Endothelial cell of umbilical vein (primary cell): Measurements from ENCODE around the gene TRABD2A. TPM values are rescaled to one million over a fixed set of nuclear protein-coding genes. Genes with fewer than 3 reads are reported as not detected.

Experiments
- BruUV-seq: library from RNA; stranded (reverse); fragments of 400-500 nt; replicated peaks from 2 replicates; lab custom pipeline; 2021; lab: Mats Ljungman, UMichigan
- CTCF ChIA-PET: fragments of 300-600, 350-600 bp; sonication (Branson Sonifier 250); formaldehyde crosslinking; loops from one replicate; lab custom pipeline; 2021; ENCODE audit warnings: antibody characterized with exemption, inconsistent platforms; lab: Charles Lee
- POLR2A ChIA-PET: fragments of 300-600, 350-600 bp; sonication (Branson Sonifier 250); formaldehyde crosslinking; loops from one replicate; lab custom pipeline; 2021; ENCODE audit warnings: antibody characterized with exemption, inconsistent platforms; lab: Charles Lee
- DNase-seq: peaks from one replicate; pipeline ENCODE4 v3.0.0-alpha.2; 2011; ENCODE audit warnings: low read depth, low spot score
- FAIRE-seq: peaks from 2 replicates; lab custom pipeline; 2011; peaks lifted over from hg19 to GRCh38; lab: Jason Lieb, UNC
- H2AFZ ChIP-seq: 2 replicates; pipeline ENCODE4 v1.6.0; 2012; ENCODE audit warnings: low read depth, low read length, control low read depth, inconsistent platforms
- H3K27ac ChIP-seq: 2 replicates; pipeline ENCODE4 v1.5.1; 2011; ENCODE audit warnings: low read depth, mild to moderate bottlenecking, control low read depth, low read length, moderate library complexity; ENCODE audit not compliant: insufficient read depth
- H3K27me3 ChIP-seq, 2 experiments: 2 replicates each; pipeline versions ENCODE4 v1.6.0 to v1.6.1; 2011; ENCODE audit warnings: low read length in 2 of 2, mixed read lengths in 1 of 2; ENCODE audit not compliant: control insufficient read depth in 2 of 2, insufficient read depth in 2 of 2
- H3K36me3 ChIP-seq, 2 experiments: 2 replicates in 1 of 2; 3 replicates in 1 of 2; pipeline ENCODE4 v1.5.1; 2011; ENCODE audit warnings: low read length in 2 of 2, mild to moderate bottlenecking in 1 of 2, moderate library complexity in 1 of 2; ENCODE audit not compliant: control insufficient read depth in 2 of 2, insufficient read depth in 2 of 2; ENCODE audit errors: extremely low read depth in 1 of 2
- H3K4me1 ChIP-seq: 3 replicates; pipeline ENCODE4 v1.5.1; 2011; ENCODE audit warnings: mild to moderate bottlenecking, low read length; ENCODE audit not compliant: control insufficient read depth, insufficient read depth; ENCODE audit errors: extremely low read depth
- H3K4me2 ChIP-seq: 2 replicates; pipeline ENCODE4 v1.6.1; 2011; ENCODE audit warnings: low read length, control low read depth, mixed read lengths; ENCODE audit not compliant: insufficient read depth
- H3K4me3 ChIP-seq, 3 experiments: fragments of 200-600 bp in 1 of 3; sonication (generic), shearing (Covaris generic) in 1 of 3; replicated peaks in 1 of 3; 2 replicates each; pipeline ENCODE4 v1.5.1; 2011 to 2016; ENCODE audit warnings: control low read depth in 3 of 3, low read length in 3 of 3, mild to moderate bottlenecking in 2 of 3, inconsistent platforms in 1 of 3, low read depth in 1 of 3, moderate library complexity in 1 of 3; ENCODE audit not compliant: insufficient read depth in 1 of 3
- H3K79me2 ChIP-seq: 2 replicates; pipeline ENCODE4 v1.6.0; 2012; ENCODE audit warnings: low read length, inconsistent platforms; ENCODE audit not compliant: control insufficient read depth, insufficient read depth
- H3K9ac ChIP-seq: replicated peaks from 2 replicates; pipeline ENCODE3; 2011; ENCODE audit warnings: low read length, control low read depth; ENCODE audit not compliant: insufficient read depth; ENCODE audit errors: extremely low read depth
- H3K9me1 ChIP-seq: replicated peaks from 3 replicates; pipeline ENCODE4 v1.6.0; 2011; ENCODE audit warnings: mild to moderate bottlenecking, low read length; ENCODE audit not compliant: control insufficient read depth, insufficient read depth; ENCODE audit errors: extremely low read depth
- H3K9me3 ChIP-seq: replicated peaks from 2 replicates; pipeline ENCODE4 v1.5.1; 2012; ENCODE audit warnings: low read length, inconsistent platforms; ENCODE audit not compliant: control insufficient read depth, insufficient read depth
- H4K20me1 ChIP-seq: replicated peaks from 2 replicates; pipeline ENCODE3; 2011; ENCODE audit warnings: mild to moderate bottlenecking, low read length; ENCODE audit not compliant: control insufficient read depth, insufficient read depth; ENCODE audit errors: extremely low read depth
- EZH2 ChIP-seq: IDR thresholded peaks from 2 replicates; pipeline ENCODE4 v1.6.1; 2012; ENCODE audit warnings: borderline replicate concordance, low read depth, mild to moderate bottlenecking, moderate library complexity, low read length, inconsistent platforms; ENCODE audit not compliant: severe bottlenecking
- FOS ChIP-seq: IDR thresholded peaks from 2 replicates; pipeline ENCODE4 v1.6.1; 2011; ENCODE audit warnings: mild to moderate bottlenecking, low read length, moderate library complexity, borderline replicate concordance; ENCODE audit not compliant: insufficient read depth
- GATA2 ChIP-seq: IDR thresholded peaks from 2 replicates; pipeline ENCODE4 v1.7.0; 2011; ENCODE audit warnings: low read depth, mild to moderate bottlenecking, moderate library complexity, mixed read lengths, low read length; ENCODE audit not compliant: insufficient read length, insufficient read depth
- JUN ChIP-seq: IDR thresholded peaks from 2 replicates; pipeline ENCODE4 v1.6.1; 2011; ENCODE audit warnings: borderline replicate concordance, low read depth; ENCODE audit not compliant: insufficient read length, insufficient read depth
- MYC ChIP-seq: IDR thresholded peaks from one replicate; pipeline ENCODE4 v1.6.1; 2011; ENCODE audit warnings: mild to moderate bottlenecking, low read depth, low read length
- POLR2A ChIP-seq: IDR thresholded peaks from 2 replicates; pipeline ENCODE4 v1.6.1; 2012; ENCODE audit warnings: low read depth, mild to moderate bottlenecking, control low read depth, low read length
- POLR2AphosphoS5 ChIP-seq: IDR thresholded peaks from 2 replicates; pipeline ENCODE4 v1.6.1; 2012; ENCODE audit warnings: low read depth, mild to moderate bottlenecking, control low read depth, low read length, moderate library complexity; ENCODE audit not compliant: insufficient read depth
- dilution Hi-C: fragments of 300-500 bp; cut with MboI; formaldehyde crosslinking; loops from one replicate; pipeline ENCODE4 v1.15.0; 2019; ENCODE audit warnings: low sequenced_read_pairs; ENCODE audit not compliant: extremely low pct_ligation_motif_present
- intact Hi-C: fragments of 100-400 bp; cut with micrococcal nuclease; formaldehyde crosslinking; loops from one replicate; pipeline ENCODE4 v1.10.0; 2022
- polyA plus RNA-seq, 4 experiments: library from polyadenylated mRNA; depleted of rRNA in 3 of 4; stranded (reverse) in 3 of 4; unstranded in 1 of 4; fragments of >200 nt; gene quantifications; 2 replicates each; pipeline versions ENCODE4 v1.2.1 to v1.2.3, GENCODE V29; 2011 to 2012; ENCODE audit warnings: missing spikeins in 1 of 4
- total RNA-seq: library from RNA; stranded (reverse); gene quantifications from 2 replicates; pipeline ENCODE4 v1.2.3, GENCODE V29; 2021
- TF ChIP-seq, protein P1 (sequence below): IDR thresholded peaks from 2 replicates; pipeline ENCODE4 v1.6.1; 2011; ENCODE audit not compliant: insufficient read depth, insufficient read length
- TF ChIP-seq, protein P2 (sequence below), 2 donors: IDR thresholded peaks; 1 replicate in 1 of 2; 2 replicates in 1 of 2; pipeline ENCODE4 v1.5.1; 2011; ENCODE audit warnings: low read length in 2 of 2, mild to moderate bottlenecking in 2 of 2, moderate library complexity in 2 of 2, control low read depth in 1 of 2, inconsistent platforms in 1 of 2, low read depth in 1 of 2; ENCODE audit not compliant: insufficient read depth in 1 of 2; ENCODE audit errors: extremely low read depth in 1 of 2

TRABD2A gene
- total and polyA plus RNA-seq, 2 donors (not counting 3 experiments of a cell fraction or from before 2014, with no cell fraction given): 1.0 to 1.8 TPM

DNA sequence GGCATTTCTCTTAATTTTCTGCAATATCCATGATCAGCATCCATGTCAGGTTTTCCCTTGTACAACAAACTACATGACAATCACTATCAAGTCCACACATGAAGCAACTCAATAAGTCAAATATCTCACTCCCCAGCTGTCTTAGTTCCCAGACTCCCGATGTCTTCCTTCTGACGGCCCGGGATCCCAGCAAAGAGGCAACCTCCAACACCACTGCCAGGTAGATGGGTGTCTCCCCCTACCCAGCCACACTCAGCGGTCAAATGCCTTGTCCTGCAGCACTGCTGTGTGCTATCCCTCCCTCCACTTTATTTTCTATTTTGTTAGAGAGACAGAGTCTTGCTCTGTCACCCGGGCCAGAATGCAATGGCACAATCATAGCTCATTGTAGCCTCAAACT is 23.3 kb downstream of the TRABD2A start:
- dilution Hi-C loops: no loop called here
- POLR2A ChIA-PET: no interaction called here

More for the DNA sequence above, 23.3 kb downstream of the TRABD2A start:
- intact Hi-C loops: no loop called here
- Histone ChIP-seq H3K4me3 (no peak overlapping the region), H3K9me1 (no peaks in the 10 kb centered on the region), H3K27ac (no peak overlapping the region), H4K20me1 (no peaks in the 10 kb centered on the region), H2AFZ (no peak overlapping the region), H3K27me3 (peaks cover 0 to 1% of the 10 kb centered on the region in 2 experiments), H3K4me1 (no peaks in the 10 kb centered on the region), H3K36me3 (no peaks in the 10 kb centered on the region), H3K79me2 (no peaks in the 10 kb centered on the region), H3K9me3 (no peaks in the 10 kb centered on the region), H3K4me2 (no peak overlapping the region), H3K9ac (no peak overlapping the region)
- CTCF ChIA-PET: interaction anchor here (0.7 to 1.6 kb wide), 3 partner anchors 13 to 68 kb away, joined by 3 to 4 read pairs (median 3); no protein-coding TSS in a partner anchor
- BruUV-seq: no TSS peak
- FAIRE-seq (no peak), DNase-seq (no peak)
- TF ChIP-seq POLR2AphosphoS5: no peak
- no peak for TF ChIP-seq FOS
- no peak for TF ChIP-seq JUN
- TF ChIP-seq POLR2A: no peak
- no peak for TF ChIP-seq EZH2
- TF ChIP-seq, protein P1, sequence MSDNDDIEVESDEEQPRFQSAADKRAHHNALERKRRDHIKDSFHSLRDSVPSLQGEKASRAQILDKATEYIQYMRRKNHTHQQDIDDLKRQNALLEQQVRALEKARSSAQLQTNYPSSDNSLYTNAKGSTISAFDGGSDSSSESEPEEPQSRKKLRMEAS: no peak
- TF ChIP-seq MYC: no peak
- TF ChIP-seq, protein P2, sequence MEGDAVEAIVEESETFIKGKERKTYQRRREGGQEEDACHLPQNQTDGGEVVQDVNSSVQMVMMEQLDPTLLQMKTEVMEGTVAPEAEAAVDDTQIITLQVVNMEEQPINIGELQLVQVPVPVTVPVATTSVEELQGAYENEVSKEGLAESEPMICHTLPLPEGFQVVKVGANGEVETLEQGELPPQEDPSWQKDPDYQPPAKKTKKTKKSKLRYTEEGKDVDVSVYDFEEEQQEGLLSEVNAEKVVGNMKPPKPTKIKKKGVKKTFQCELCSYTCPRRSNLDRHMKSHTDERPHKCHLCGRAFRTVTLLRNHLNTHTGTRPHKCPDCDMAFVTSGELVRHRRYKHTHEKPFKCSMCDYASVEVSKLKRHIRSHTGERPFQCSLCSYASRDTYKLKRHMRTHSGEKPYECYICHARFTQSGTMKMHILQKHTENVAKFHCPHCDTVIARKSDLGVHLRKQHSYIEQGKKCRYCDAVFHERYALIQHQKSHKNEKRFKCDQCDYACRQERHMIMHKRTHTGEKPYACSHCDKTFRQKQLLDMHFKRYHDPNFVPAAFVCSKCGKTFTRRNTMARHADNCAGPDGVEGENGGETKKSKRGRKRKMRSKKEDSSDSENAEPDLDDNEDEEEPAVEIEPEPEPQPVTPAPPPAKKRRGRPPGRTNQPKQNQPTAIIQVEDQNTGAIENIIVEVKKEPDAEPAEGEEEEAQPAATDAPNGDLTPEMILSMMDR (IDR thresholded peaks at IDR 0.05; ENCODE audit: extremely low read depth in 1 of 2, insufficient read depth in 1 of 2, low read depth in 1 of 2, low read length in 2 of 2): no peak
- TF ChIP-seq GATA2: no peak
